Ectodermal cell (in vitro differentiated cells): ENCODE results near the gene TMEM179.
"Not testable (repeated sequence)": the region's sequence is repeated elsewhere in the genome, so short reads cannot be mapped to it uniquely, and the experiment has no call there.

Source experiments
- H3K27ac ChIP-seq: 2 replicates; pipeline ENCODE4 v1.7.0; 2013; ENCODE audit warnings: mild to moderate bottlenecking, low read depth, low read length; ENCODE audit not compliant: insufficient read depth, poor library complexity, severe bottlenecking
- H3K27me3 ChIP-seq: 2 replicates; pipeline ENCODE4 v1.7.0; 2013; ENCODE audit warnings: mild to moderate bottlenecking, low read length; ENCODE audit not compliant: insufficient read depth, control insufficient read depth, poor library complexity, severe bottlenecking
- H3K36me3 ChIP-seq: one replicate; pipeline ENCODE4 v1.7.0; 2013; ENCODE audit warnings: low read length; ENCODE audit not compliant: control insufficient read depth, insufficient read depth
- H3K4me1 ChIP-seq: one replicate; pipeline ENCODE4 v1.7.0; 2013; ENCODE audit warnings: low read length; ENCODE audit not compliant: control insufficient read depth, insufficient read depth
- H3K4me3 ChIP-seq: 2 replicates; pipeline ENCODE4 v1.7.0; 2013; ENCODE audit warnings: low read depth, low read length, control low read depth; ENCODE audit not compliant: insufficient read depth
- H3K9me3 ChIP-seq: 2 replicates; pipeline ENCODE4 v1.7.0; 2013; ENCODE audit warnings: mild to moderate bottlenecking, low read length, moderate library complexity; ENCODE audit not compliant: control insufficient read depth
- WGBS, 2 experiments: methylation state at CpG; one replicate each; pipeline ENCODE4 v1.1.7; 2013; ENCODE audit warnings: missing lambda C conversion rate in 2 of 2; 5-methylcytosine and 5-hydroxymethylcytosine counted together

Gene TMEM179

DNA sequence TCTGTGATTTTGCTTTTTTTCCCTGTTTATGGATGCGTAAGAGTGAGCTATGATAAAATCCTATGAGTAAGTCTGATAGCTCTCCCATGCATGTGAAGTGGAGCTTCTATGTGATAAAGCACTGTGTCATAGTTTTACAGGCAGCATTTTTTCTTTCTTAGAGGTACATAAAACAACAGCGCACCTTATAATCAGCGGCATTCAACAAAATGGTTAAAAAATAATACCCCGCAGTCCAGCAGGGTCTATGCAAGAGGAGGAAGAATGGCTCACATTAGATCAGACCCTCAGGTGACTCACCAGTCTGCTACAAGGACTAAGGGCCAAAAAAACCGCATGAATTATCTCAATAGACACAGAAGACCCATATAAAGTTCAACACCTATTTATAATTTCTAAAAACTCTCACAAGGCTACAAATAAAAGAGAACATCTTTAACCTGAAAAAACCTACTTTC is 33.0 kb upstream of the TMEM179 start:
- Histone ChIP-seq H3K36me3 (no peaks in the 10 kb centered on the region), H3K27ac (no peak overlapping the region), H3K4me3 (no peak overlapping the region), H3K9me3 (no peaks in the 10 kb centered on the region), H3K27me3 (no peaks in the 10 kb centered on the region), H3K4me1 (peaks cover 2% of the 10 kb centered on the region)
- 90 to 96% methylated on average over 5 of the region's 5 CpGs for WGBS, 2 experiments

DNA sequence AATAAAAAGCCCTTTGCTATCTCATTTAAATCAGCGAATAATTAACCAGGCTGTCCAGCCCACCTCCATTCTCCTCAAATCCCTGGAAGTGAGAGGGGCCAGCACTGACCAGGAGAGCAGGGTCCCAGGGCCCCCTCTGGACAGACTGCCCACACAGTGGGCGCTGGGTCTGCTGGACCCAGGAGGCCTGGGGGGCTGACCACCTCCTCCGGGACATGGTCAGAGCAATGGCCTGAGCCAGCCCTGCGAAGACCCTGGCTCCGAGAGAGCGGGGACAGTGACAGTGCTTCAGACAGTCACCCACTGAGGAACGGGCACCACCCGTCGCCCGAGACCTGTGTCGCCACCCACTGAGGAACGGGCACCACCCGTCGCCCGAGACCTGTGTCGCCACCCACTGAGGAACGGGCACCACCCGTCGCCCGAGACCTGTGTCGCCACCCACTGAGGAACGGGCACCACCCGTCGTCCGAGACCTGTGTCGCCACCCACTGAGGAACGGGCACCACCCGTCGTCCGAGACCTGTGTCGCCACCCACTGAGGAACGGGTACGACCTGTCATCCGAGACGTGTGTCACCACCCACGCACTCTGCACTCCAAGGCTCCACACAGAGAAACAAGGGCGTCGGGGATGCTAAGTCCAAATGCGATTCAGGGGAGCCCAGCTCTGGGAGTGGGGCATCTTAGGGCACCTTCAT is 32.4 kb upstream of the TMEM179 start:
- not testable (repeated sequence) for H3K4me3 ChIP-seq, H3K36me3 ChIP-seq, H3K4me1 ChIP-seq, H3K9me3 ChIP-seq, H3K27me3 ChIP-seq, H3K27ac ChIP-seq
- WGBS, 2 experiments: 91 to 93% methylated on average over 39 of the region's 39 CpGs

DNA sequence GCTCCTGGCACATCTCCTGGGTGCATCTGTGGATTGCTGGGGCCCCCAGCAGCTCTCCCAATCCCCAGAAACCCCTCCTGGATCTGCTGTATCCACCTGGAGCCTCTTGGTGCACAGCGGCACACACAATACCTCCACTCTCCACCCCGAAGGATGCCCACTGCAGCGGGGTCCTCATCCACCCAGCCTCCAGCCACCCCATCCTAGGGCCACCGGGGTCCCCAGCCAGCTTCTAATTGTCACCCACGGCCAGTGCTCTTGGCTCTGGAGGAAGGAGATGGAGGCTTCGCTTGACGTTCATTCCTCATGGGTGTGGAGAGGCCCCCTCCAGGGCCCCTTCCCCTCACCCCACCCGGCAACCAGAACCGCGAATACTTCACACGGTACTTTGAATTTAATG is 31.6 kb upstream of the TMEM179 start:
- Histone ChIP-seq H3K4me1 (peaks cover 2% of the 10 kb centered on the region), H3K9me3 (no peaks in the 10 kb centered on the region), H3K27me3 (no peaks in the 10 kb centered on the region), H3K4me3 (no peak overlapping the region), H3K36me3 (no peaks in the 10 kb centered on the region), H3K27ac (no peak overlapping the region)
- 89% methylated on average over 11 of the region's 11 CpGs for WGBS, 2 experiments

DNA sequence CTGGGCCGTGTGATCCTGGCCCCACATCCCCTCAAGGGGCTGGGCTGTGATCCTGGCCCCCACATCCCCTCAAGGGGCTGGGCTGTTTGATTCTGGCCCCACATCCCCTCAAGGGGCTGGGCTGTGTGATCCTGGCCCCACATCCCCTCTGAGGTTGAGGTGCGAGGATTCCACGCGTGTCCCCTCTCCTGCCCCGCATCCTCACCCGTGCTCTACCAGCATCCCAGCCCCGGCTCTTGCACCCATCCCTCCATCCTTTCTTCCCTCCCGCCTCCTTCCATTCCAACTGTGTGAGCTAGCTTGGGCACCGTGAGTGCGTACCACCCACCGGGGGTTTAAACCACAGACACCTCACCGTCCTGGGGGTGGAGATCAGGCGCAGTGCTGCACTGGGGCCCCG is 31.1 kb upstream of the TMEM179 start:
- Histone ChIP-seq H3K4me3 (no peak overlapping the region), H3K9me3 (no peaks in the 10 kb centered on the region), H3K27me3 (no peaks in the 10 kb centered on the region), H3K27ac (no peak overlapping the region), H3K36me3 (no peaks in the 10 kb centered on the region), H3K4me1 (peaks cover 2% of the 10 kb centered on the region)
- WGBS, 2 experiments: 90% methylated on average over 14 of the region's 14 CpGs

DNA sequence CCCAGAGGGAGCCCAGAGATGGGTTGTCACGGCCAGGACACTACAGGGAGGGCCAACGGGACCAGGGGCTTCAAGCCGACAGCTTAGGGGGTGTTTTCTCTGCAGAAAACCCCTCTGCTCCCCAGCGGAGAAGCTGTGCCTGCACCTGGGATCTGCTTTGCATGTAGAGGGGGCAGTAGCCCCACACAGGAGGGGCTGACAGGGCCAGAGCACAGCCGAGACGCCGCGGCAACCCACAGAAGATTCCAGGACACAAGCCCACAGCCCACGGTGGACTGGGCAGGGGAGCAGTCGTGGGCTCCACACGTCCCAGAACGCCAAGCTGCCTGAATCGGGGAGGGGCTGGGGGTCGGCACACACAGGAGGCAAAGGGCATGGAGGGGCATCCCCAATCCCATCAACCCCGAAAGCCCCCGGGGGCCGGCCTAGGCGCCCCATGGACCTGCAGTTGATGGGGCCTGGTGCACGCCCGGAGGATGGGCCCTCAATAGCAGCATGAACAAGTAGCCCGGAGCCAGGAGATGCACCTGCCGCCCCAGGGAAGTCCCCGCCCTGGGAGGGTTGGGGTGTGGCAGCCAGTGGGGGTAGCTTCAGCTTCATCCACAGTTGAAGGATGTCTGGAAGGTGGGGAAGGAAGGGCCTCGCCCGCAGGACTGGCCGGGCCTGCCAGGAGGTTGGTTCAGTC is 30.5 kb upstream of the TMEM179 start:
- no peaks in the 10 kb centered on the region for H3K9me3 ChIP-seq

DNA sequence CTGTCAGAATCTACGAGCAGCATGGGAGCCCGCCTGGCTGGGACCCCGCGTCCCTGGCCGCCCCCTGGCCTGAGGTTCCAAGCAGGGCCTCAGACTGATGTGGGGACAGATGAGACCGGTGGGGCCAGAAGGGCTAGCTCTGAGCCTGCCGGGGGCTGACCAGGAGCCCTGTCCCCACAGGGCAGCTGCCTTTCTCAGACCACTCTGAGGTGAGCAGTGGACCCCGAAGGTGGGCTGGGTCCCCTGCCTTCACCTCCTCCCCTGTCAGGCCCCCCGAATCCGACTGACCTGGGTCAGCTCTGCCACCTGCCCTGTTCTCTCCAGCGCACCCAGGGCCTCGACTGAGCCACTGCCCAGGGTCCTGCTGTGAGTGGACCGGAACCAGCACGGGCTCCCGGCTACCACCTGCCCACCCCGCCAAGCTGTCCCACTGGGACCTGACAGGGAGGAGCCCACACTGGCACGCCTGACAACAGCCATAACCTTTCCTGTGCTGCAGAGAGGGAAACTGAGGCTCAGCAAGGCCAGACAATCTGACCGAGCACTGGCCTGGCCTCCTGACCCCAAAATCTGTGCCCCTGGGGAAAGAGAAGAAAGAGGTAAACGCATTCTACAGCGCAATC is 29.7 kb upstream of the TMEM179 start:
- Histone ChIP-seq H3K9me3 (no peaks in the 10 kb centered on the region), H3K36me3 (no peaks in the 10 kb centered on the region), H3K27ac (no peak overlapping the region), H3K27me3 (no peaks in the 10 kb centered on the region), H3K4me1 (no peaks in the 10 kb centered on the region), H3K4me3 (no peak overlapping the region)
- WGBS, 2 experiments: 93 to 95% methylated on average over 20 of the region's 20 CpGs

More for the DNA sequence above, 30.5 kb upstream of the TMEM179 start:
- no peaks in the 10 kb centered on the region for H3K36me3 ChIP-seq
- H3K27ac ChIP-seq: no peak overlapping the region
- H3K27me3 ChIP-seq: no peaks in the 10 kb centered on the region
- 90 to 91% methylated on average over 26 of the region's 26 CpGs for WGBS, 2 experiments
- peaks cover under 1% of the 10 kb centered on the region for H3K4me1 ChIP-seq
- H3K4me3 ChIP-seq: no peak overlapping the region

DNA sequence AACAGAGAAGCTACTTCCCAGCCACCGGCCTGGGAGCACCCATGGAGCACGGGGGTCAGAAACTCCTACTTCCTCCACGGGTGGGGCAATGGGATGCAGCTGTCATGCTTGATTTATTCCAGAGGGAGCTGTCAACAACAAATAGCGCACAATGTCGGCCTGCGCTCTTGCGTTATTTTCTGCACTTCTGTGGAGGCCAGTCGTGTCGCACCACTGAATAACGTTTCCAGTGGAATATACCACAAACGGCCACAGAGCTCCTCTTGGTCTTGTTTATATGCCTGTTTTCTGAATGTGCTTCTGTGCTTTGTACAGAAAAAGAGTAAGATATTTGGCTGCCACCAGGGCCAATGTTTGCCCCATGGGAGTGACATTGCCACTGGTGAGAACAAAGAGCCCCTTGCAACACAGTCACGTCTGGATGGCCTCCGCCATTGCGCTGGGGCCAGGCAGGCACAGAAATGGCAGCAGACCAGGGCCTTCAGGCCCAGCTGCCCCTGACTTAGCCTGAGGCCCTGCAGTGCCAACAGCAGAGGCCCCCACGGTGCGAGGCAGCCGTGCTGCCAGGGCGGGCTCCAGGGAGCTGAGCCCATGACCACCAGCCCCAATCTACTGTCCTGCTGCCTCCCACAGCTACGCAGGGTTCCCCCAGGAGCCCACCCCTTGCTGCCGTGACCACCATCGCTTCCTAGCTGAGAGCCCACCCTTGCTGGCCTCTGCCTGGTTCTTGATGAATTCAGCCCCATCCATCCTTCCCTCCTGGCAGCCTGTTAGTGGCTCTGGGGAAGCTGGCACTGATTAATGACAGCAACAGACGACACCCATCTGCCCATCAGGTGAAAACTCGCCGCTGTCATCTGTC is 28.9 kb upstream of the TMEM179 start:
- Histone ChIP-seq H3K9me3 (no peaks in the 10 kb centered on the region), H3K27me3 (no peaks in the 10 kb centered on the region), H3K36me3 (no peaks in the 10 kb centered on the region), H3K4me3 (no peak overlapping the region), H3K27ac (no peak overlapping the region), H3K4me1 (no peaks in the 10 kb centered on the region)
- 93% methylated on average over 24 of the region's 24 CpGs for WGBS, 2 experiments

DNA sequence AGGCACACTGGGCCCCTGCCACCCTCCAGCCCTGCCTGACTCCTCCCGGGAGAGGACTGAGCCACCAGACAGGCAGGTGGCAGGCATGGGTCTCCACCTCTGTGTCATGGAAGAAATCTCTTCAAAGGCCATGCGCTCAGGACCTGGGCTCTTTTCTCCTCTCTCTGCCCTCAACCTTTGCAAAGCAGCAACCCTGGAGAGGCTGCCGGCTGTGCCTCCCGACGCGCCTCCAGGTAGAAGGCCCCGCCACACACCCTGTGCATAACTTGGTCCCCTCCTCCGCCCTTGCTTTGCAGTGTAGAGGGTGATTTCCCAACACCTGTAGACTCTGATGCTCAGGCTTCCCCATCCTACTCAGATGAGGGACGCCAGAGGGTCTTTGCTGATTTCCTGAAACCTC is 28.2 kb upstream of the TMEM179 start:
- 90 to 91% methylated on average over 9 of the region's 9 CpGs for WGBS, 2 experiments
- H3K27me3 ChIP-seq: no peaks in the 10 kb centered on the region

DNA sequence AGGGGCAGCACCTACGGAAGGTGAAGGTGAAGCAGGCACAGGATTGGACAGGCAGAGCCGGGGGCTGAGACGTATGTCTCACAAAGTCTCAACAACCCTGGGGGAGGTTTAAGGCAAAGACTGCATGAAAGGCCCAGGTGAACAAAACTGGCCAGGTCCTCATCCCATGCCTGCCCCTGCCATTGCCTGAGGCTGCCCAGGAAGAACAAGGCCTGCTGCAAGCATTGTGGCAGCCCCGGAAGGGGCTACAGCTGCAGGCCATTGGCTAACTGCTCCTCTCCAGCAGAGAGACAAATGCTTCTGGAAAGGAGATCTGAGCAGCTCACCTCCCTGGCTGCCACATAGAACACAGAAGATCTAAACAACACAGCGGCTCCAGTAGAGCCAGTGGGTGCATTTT is 20.4 kb upstream of the TMEM179 start:
- Histone ChIP-seq H3K36me3 (no peaks in the 10 kb centered on the region), H3K9me3 (no peaks in the 10 kb centered on the region), H3K4me1 (no peaks in the 10 kb centered on the region), H3K27me3 (no peaks in the 10 kb centered on the region), H3K4me3 (no peak overlapping the region), H3K27ac (no peak overlapping the region)
- 61 to 63% methylated on average over 5 of the region's 5 CpGs for WGBS, 2 experiments

More for the DNA sequence above, 28.2 kb upstream of the TMEM179 start:
- Histone ChIP-seq H3K4me3 (no peak overlapping the region), H3K36me3 (no peaks in the 10 kb centered on the region), H3K4me1 (no peaks in the 10 kb centered on the region), H3K9me3 (no peaks in the 10 kb centered on the region), H3K27ac (no peak overlapping the region)
